ENCODE data around the gene PRAMEF26. TPM values are rescaled to one million over a fixed set of nuclear protein-coding genes. Genes with fewer than 3 reads are reported as not detected.
"Not testable (repeated sequence)": the region's sequence is repeated elsewhere in the genome, so short reads cannot be mapped to it uniquely, and the experiment has no call there.

PRAMEF26 gene
- polyA plus RNA-seq (ENCODE audit: insufficient read length in 3 of 3) = not detected

DNA sequence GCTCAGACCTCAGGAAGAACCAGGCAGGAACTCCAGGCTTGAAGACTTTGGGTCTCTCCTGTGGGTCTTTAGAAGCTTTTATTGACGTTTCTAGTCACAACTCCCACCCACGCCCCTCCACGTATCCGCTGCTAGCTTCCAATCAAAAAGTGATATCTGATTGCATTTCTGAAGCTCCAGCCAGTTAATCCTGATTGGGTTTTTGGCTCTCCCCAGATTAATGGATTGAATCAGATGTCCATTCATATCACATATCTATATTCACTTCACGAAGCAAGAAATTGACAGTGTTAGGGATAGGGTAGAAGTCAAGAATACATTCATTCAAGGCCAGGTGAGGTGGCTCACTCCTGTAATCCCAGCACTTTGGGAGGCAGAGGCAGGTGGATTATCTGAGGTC lies at the start of gene PRAMEF26:
TSS of gene PRAMEF26 (minus strand) at position 101 of the 400 bp plus-strand sequence. CDS start 2,914 bp downstream, outside the sequence.
- DNase-seq (ENCODE audit: low read depth in 3 of 3, low spot score in 2 of 3) = not testable (repeated sequence)

DNA sequence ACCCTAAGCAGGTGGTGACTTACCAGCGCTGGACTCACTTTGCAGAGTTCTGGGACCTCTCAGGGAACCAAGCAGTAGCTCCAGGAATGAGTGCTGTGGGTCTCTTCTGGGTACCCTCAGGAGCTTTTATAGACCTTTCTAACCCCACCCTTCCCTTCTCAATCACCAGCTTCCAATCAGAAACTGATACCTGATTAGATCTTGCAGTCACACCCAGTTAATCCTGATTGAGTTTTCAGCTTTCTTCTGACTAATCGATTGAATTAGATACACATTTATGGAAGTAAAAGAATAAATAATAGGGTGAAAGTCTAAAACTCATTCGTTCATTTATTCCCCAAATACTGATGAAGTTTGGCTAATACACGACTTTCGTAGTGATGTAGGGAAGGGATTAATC lies 45.5 kb upstream of the PRAMEF26 start, which contains the start of gene PRAMEF13:
TSS of gene PRAMEF13 (minus strand) at position 101 of the 400 bp plus-strand sequence. CDS start 1,820 bp downstream, outside the sequence.
- not testable (repeated sequence) for DNase-seq (ENCODE audit: low read depth in 3 of 3, low spot score in 2 of 3)

DNA sequence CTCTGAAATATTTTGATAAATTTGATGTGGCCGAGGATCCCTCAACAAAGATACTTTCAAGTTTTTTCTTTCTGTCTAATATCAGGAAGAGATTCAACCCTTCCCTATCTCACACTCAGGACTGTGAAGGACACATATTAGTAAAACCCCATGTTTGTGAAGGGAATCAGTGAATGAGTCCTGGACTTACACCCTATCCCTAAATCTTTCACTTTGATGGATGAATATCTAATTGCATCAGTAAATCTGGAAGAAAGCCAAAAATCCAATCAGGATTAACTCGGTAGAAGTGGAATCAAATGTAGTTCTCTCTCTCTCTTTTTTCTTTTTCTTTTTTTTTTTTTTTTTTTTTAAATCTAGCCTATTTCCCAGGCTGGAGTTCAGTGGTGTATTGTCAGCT lies 15.7 kb upstream of the PRAMEF26 start, which contains the start of gene PRAMEF9:
TSS of gene PRAMEF9 (plus strand) at position 301 of the 400 bp plus-strand sequence. CDS start 3,433 bp downstream, outside the sequence.
- DNase-seq (ENCODE audit: low read depth in 3 of 3, low spot score in 2 of 3) = not testable (repeated sequence)

DNA sequence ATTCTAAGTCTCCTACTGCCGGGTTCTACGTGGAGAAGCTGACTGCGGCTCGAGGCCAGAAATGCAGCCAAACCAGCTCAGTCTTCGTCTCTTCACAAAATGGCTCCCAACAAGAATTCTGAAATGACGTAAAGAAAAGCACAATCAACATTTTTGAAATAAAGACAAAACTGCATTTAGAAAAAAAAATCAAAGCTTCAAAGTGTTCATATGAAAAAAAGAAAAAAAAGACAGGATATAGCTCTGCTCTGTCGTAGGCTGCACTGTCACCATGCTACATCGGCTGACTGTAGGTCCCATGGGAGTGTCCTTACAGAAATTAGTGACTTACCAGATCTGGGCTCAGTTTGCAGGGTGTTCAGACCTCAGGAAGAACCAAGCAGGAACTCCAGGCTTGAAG lies 9.7 kb upstream of the PRAMEF26 start, which contains the start of gene HNRNPCL4:
TSS of gene HNRNPCL4 (minus strand) at position 101 of the 400 bp plus-strand sequence. CDS start 164 bp downstream, outside the sequence.
- DNase-seq (ENCODE audit: low read depth in 3 of 3, low spot score in 2 of 3) = not testable (repeated sequence)

DNA sequence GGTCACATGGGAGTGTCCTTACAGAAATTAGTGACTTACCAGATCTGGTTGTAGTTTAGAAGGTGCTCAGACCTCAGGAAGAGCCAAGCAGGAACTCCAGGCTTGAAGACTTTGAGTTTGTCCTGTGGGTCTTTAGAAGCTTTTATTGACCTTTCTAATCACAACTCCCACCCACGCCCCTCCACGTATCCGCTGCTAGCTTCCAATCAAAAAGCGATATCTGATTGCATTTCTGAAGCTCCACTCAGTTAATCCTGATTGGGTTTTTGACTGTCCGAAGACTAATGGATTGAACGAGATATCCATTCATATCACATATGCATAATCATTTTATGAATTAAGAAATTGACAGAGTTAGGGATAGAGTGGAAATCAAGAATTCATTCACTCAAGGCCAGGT lies 39.1 kb downstream of the PRAMEF26 start, which contains the start of gene HNRNPCL2:
TSS of gene HNRNPCL2 (minus strand) at position 101 of the 400 bp plus-strand sequence. CDS start 454 bp downstream, outside the sequence.
- DNase-seq (ENCODE audit: low read depth in 3 of 3, low spot score in 2 of 3) = not testable (repeated sequence)

Other genes with a start within 250 kb of the PRAMEF26 start
- not detected for gene PRAMEF7, start 239.4 kb downstream of the PRAMEF26 start, polyA plus RNA-seq (ENCODE audit: insufficient read length in 3 of 3)
- not detected for gene PRAMEF6, start 208.4 kb downstream of the PRAMEF26 start, polyA plus RNA-seq (ENCODE audit: insufficient read length in 3 of 3)
- gene PRAMEF27, start 99.4 kb downstream of the PRAMEF26 start, polyA plus RNA-seq (ENCODE audit: insufficient read length in 3 of 3) = not detected
- gene HNRNPCL3, start 95.2 kb downstream of the PRAMEF26 start, polyA plus RNA-seq (ENCODE audit: insufficient read length in 3 of 3) = not detected
- not detected for gene PRAMEF25, start 85.2 kb downstream of the PRAMEF26 start, polyA plus RNA-seq (ENCODE audit: insufficient read length in 3 of 3)
- gene HNRNPCL2, start 39.2 kb downstream of the PRAMEF26 start, polyA plus RNA-seq (ENCODE audit: insufficient read length in 3 of 3) = under 1 TPM; 0.31 to 0.46 (median 0.39) TPM
- gene HNRNPCL4, start 9.6 kb upstream of the PRAMEF26 start, polyA plus RNA-seq (ENCODE audit: insufficient read length in 3 of 3) = under 1 TPM in 1 of 3 donors, not detected in 2; 0.21 TPM
- not detected for gene PRAMEF9, start 15.8 kb upstream of the PRAMEF26 start, polyA plus RNA-seq (ENCODE audit: insufficient read length in 3 of 3)
- not detected for gene PRAMEF13, start 45.4 kb upstream of the PRAMEF26 start, polyA plus RNA-seq (ENCODE audit: insufficient read length in 3 of 3)
- not detected for gene PRAMEF18, start 70.1 kb upstream of the PRAMEF26 start, polyA plus RNA-seq (ENCODE audit: insufficient read length in 3 of 3)
- gene PRAMEF5, start 98.2 kb upstream of the PRAMEF26 start, polyA plus RNA-seq (ENCODE audit: insufficient read length in 3 of 3) = not detected
- gene PRAMEF8, start 129.1 kb upstream of the PRAMEF26 start, polyA plus RNA-seq (ENCODE audit: insufficient read length in 3 of 3) = not detected
- not detected for gene PRAMEF33, start 147.5 kb upstream of the PRAMEF26 start, polyA plus RNA-seq (ENCODE audit: insufficient read length in 3 of 3)
- not detected for gene PRAMEF15, start 159.6 kb upstream of the PRAMEF26 start, polyA plus RNA-seq (ENCODE audit: insufficient read length in 3 of 3)
- gene PRAMEF14, start 191.1 kb upstream of the PRAMEF26 start, polyA plus RNA-seq (ENCODE audit: insufficient read length in 3 of 3) = not detected
- gene PRAMEF19, start 215.9 kb upstream of the PRAMEF26 start, polyA plus RNA-seq (ENCODE audit: insufficient read length in 3 of 3) = not detected
- gene PRAMEF17, start 233.6 kb upstream of the PRAMEF26 start, polyA plus RNA-seq (ENCODE audit: insufficient read length in 3 of 3) = not detected

Measured in right renal cortex interstitium (tissue), 3 donors.